Measurements from ENCODE around the gene DLG2.

DLG2 gene

DNA sequence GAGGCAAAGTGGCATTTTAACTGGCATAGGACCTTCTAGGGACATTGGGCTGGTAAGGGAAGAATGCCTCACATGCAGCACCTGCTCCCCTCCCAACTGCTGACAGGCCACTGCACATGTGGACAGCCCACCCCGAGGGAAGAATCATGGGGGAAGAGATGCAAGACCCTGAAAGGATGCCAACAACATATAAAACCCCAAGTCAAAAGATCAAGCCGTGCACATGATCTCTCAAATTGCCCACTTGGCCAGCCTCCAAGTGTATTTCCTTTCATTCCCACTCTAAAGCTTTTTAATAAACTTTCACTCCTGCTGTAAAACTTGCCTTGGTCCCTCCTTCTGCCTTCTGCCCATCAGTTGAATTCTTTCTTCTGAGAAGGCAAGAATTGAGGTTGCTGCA lies 1393.1 kb downstream of the DLG2 start:
- DNase-seq, result no peak

DNA sequence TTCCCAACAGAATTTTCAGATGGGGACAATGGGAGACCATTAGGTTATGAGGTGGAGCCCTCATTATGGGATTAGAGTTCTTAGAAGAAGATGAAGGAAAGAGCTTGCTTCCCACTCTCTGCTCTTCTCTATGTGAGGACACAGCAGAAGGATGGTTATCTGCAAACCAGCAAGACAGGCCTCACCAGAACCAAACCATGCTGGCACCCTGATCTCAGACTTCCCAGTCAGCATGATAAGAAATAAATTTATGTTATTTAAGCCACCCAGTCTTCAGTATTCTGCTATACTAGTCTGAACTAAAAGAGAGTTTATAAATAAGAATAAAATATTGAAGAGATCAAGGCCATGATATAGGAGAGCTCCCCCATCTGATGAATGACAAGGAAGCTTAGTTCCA lies 1394.6 kb downstream of the DLG2 start:
- DNase-seq, result no peak

DNA sequence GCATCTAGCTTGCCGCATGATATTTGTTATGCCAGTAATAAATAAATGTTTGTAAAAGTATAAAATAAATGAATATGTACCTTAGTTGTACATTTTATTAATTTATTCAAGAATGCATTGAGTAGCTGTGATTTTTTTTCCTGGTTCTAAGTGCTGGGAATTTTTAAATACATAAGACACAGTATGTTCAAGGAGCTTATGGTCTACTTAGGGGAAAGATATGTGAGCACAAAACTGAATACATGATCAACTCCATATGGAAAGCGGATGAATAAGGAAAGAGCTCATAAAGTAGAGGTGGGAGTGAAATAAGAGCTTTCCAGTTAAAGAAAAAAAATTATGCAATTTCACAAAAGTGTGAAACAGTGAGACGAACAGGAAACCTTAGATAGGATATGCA lies 1396.7 kb downstream of the DLG2 start:
- no peak for DNase-seq

- no peak for DNase-seq
Observed at GRCh38 chr11:84227970-84228665, 1399.0 kb downstream of the DLG2 start.

GRCh38 chr11:84224042-84224441 lies 1403.1 kb downstream of the DLG2 start:
- no peak for DNase-seq

GRCh38 chr11:84218318-84218717 lies 1408.8 kb downstream of the DLG2 start:
- no peak for DNase-seq

DNA sequence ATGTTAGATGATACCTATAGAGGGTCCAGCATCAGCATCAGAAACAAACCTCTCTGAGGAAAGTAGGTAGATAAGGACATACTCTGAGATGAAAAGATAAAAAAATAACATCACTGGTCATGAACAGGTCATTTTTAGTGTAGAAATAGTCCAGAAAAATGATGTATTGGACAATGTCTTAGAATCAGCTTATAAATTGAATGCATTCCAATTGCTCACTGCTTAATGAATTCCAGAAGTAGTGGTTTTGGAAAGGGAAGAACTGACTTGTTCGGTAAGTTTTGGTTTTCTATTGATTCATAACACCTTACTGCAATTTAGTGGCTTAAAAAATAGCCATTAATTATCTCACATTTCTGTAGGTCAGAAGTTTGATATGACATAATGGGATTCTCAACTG lies 1411.5 kb downstream of the DLG2 start:
- DNase-seq, result no peak

GRCh38 chr11:84214557-84214956 lies 1412.6 kb downstream of the DLG2 start:
- DNase-seq, result no peak

DNA sequence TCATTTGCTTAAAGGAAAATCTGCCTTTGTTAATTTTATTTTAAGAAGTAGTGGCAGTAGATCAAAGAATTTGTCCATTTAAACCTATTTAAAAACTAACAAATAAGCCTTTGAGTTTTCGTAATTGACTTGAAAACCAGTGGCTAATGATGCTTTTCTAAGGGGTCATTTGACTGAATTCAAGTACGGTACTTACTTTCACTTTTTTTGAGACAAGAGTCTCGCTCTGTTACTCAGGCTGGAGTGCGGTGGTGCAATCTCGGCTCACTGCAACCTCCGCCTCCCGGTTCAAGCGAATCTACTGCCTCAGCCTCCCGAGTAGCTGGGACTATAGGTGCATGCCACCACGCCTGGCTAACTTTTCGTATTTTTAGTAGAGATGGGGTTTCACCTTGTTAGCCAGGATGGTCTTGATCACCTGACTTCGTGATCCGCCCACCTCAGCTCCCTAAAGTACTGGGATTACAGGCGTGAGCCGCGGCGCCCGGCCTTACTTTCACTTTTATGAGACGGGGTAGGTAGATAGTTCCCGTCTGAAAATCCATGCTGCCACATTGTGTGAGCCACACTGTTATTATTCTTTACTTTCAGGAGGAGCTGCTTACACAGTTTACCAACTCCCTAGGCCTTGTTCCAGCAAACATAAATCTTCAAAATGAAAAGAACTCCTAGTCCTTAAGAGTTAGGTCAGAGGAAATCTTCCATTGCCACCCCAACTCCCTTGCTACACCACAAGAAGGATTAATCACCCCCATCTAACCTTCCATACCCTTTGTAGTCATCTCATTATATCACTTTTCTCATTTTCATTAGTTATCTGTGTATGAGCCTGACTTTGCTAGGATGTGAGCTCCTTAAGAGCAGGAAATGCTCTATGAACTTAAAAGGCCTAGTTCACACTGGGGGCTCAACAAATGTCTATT lies 1414.4 kb downstream of the DLG2 start:
- DNase-seq, result no peak

DNA sequence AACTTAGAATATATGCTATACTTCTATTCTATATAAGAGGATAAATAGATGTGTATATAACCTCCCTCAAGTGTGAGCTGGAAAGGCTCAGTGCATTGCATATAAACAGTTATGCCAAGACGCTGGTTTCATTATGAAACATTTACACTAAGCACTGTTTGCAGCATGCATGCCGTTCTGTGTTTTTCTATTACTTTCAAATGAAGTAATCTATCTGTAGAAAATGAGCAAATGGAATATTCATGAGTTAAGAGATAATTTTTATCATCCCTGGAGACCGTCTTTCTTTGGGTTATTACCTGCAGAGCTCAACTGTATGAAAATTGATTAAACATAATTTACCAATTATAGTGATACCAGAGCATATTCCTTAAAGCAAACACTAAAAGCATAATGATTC lies 1415.2 kb downstream of the DLG2 start:
- no peak for DNase-seq

DNA sequence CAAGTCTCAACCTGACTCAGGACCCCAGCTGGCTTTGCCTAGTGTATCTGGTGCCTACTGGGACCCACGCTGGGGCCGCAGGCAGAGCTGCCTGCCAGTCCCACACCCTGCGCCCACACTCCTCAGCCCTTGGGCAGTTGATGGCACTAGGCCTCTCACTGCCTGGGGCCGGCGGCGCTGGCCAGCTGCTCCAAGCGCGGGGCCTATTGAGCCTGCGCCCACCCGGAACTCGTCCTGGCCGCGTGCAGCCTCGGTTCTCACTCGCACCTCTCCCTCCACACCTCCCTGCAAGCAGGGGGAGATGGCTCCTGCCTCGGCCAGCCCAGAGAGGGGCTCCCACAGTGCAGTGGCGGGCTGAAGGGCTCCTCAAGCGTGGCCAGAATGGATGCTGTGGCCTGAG lies 1432.4 kb downstream of the DLG2 start:
- DNase-seq, result no peak

GRCh38 chr11:84193706-84194105 lies 1433.4 kb downstream of the DLG2 start:
- no peak for DNase-seq

GRCh38 chr11:84188521-84188920 lies 1438.6 kb downstream of the DLG2 start:
- DNase-seq, result no peak

- DNase-seq, result no peak
Observed at GRCh38 chr11:84173078-84173477, 1454.1 kb downstream of the DLG2 start.

GRCh38 chr11:84165139-84165538 lies 1462.0 kb downstream of the DLG2 start:
- DNase-seq, result no peak

GRCh38 chr11:84164728-84165127 lies 1462.4 kb downstream of the DLG2 start:
- DNase-seq, result no peak

- DNase-seq, result no peak
Observed at GRCh38 chr11:84163116-84163515, 1464.0 kb downstream of the DLG2 start.

DNA sequence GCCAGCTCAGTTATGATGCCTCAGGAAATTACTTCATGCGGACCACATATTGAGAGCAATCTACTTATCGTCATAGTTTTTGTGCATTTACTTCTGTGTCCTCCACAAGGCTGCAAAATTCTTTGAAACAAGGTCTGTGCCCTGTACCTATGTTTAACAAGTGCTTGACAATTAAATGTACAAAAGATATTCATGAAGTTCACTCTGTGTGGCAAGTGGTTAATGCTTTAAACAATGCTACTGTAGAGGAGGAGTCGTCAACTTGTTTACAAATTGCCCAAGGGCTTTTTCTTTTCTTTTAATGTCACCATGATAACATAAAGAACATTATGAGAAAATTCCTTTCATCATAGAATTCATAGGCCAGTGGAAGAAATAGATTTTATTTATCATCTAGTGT lies 1469.5 kb downstream of the DLG2 start:
- no peak for DNase-seq

GRCh38 chr11:84146826-84147225 lies 1480.3 kb downstream of the DLG2 start:
- DNase-seq, result no peak

- DNase-seq, result no peak
Observed at GRCh38 chr11:84145616-84146185, 1481.4 kb downstream of the DLG2 start.

DNA sequence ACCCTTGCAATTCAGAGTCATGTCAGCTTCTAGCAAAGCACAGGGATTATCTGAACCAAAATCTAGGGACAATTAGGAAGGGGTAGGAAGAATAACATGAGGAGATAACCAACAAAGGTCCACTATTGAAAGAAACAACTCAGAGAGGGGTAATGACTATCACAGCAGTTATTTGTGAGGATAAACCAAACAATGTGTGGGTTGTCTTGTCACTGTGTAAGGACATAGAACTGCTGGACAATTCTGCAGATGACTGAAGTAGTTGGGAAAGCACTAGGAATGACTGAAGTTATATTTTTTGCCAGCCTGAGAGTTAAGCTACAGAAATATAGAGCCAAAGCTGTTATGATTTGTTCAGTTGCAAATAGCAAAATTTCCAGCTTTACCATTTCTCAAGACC lies 1482.6 kb downstream of the DLG2 start:
- DNase-seq, result no peak

DNA sequence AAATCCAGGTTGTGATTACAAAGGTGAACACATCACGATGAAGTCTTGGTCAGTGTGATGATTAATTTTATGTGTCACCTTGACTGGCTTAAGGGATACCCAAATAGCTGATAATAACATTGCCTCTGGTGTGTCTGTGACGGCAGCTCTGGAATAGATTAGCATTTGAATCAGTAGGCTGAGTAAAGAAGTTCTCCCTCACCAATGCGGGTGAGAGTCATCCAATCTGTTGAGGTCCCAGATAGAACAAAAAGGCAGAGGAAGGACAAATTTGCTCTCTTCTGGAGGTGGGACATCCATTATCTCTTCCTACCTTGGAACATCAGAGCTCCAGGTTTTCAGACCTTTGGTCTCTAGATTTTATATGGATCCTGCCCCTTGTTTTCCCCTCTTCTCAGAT lies 1484.7 kb downstream of the DLG2 start:
- no peak for DNase-seq

DNA sequence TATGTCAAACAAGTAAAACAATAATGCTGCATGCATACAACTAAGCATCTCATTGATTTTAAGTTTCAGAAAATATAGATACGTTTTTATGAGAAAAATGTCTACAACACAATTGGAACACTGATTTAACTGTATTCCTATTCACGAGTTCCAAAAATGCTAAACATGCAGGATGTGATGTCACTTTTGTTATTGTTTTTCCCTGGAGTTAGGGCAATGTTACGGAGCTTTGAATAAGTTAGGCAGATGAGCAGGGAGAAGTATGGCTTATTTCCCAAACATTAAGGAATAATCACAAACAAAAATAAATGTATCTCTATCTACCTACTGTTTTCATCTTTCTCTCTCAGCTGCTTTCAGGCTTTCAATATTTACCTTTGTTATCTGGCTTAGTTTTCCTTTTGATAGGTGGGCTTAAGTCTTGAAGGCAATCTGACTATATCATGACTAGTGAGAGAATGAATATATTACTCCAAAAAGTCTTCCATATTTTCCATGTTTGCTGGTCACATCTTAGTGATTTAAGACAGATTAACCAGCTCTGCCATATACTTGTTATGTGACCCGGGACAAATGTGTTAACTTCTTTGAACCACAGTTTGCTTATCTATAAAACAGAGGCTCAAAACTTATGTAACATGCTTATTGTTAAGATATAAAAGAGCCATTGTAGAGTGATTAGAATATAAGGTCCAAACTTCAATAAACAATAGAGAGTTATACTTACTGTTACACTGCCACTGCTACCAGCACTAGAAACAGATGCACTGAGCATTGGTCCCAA lies 1486.6 kb downstream of the DLG2 start:
- no peak for DNase-seq

Data from NCI-H2107 (cell line).